OCI-LY1 (cell line): ENCODE data around the gene ADAM33.

Experiments
- H2AFZ ChIP-seq: fragments of 200-600 bp; sonication (generic), shearing (Covaris generic); 2 replicates; pipeline ENCODE4 v1.6.0; 2014; ENCODE audit warnings: antibody characterized with exemption, mild to moderate bottlenecking, low read length
- H3F3A ChIP-seq: fragments of 200-600 bp; sonication (generic), shearing (Covaris generic); 2 replicates; pipeline ENCODE4 v1.6.0; 2014; ENCODE audit warnings: mild to moderate bottlenecking, antibody characterized with exemption, low read length, moderate library complexity; ENCODE audit not compliant: insufficient read depth
- H3K27ac ChIP-seq: fragments of 200-600 bp; sonication (generic); 2 replicates; pipeline ENCODE4 v1.5.1; 2014; ENCODE audit warnings: low read length, mixed run types, mild to moderate bottlenecking, low read depth; ENCODE audit not compliant: poor library complexity, severe bottlenecking
- H3K27me3 ChIP-seq: fragments of 200-600 bp; sonication (generic); 2 replicates; pipeline ENCODE4 v1.6.0; 2014; ENCODE audit warnings: antibody characterized with exemption, mild to moderate bottlenecking, low read length, moderate library complexity; ENCODE audit not compliant: insufficient read depth
- H3K36me3 ChIP-seq: fragments of 200-600 bp; sonication (generic); 2 replicates; pipeline ENCODE4 v1.6.1; 2014; ENCODE audit warnings: mild to moderate bottlenecking, antibody characterized with exemption, low read length, moderate library complexity, mixed read lengths; ENCODE audit not compliant: insufficient read depth
- H3K4me1 ChIP-seq: fragments of 200-600 bp; sonication (generic); 2 replicates; pipeline ENCODE4 v1.5.1; 2014; ENCODE audit warnings: mild to moderate bottlenecking, low read length, moderate library complexity; ENCODE audit not compliant: insufficient read depth, severe bottlenecking
- H3K4me2 ChIP-seq: fragments of 200-600 bp; sonication (generic), shearing (Covaris generic); 2 replicates; pipeline ENCODE4 v1.6.1; 2014; ENCODE audit warnings: low read length
- H3K4me3 ChIP-seq: fragments of 200-600 bp; sonication (generic); 2 replicates; pipeline ENCODE4 v1.5.1; 2014; ENCODE audit warnings: low read length, low read depth, mild to moderate bottlenecking, mixed read lengths; ENCODE audit not compliant: poor library complexity, severe bottlenecking
- H3K79me2 ChIP-seq: fragments of 200-600 bp; shearing (Covaris generic); 2 replicates; pipeline ENCODE4 v1.6.1; 2016; ENCODE audit warnings: mixed run types, low read length, mixed read lengths; ENCODE audit not compliant: insufficient read depth
- H3K9ac ChIP-seq: fragments of 200-600 bp; sonication (generic), shearing (Covaris generic); 2 replicates; pipeline ENCODE4 v1.6.1; 2014; ENCODE audit warnings: mild to moderate bottlenecking, low read length, mixed read lengths
- H3K9me2 ChIP-seq: fragments of 200-600 bp; sonication (generic), shearing (Covaris generic); 2 replicates; pipeline ENCODE4 v1.6.1; 2014; ENCODE audit warnings: low read depth, mild to moderate bottlenecking, low read length, mixed read lengths
- H3K9me3 ChIP-seq: fragments of 200-600 bp; shearing (Covaris generic); 2 replicates; pipeline ENCODE4 v1.6.1; 2014; ENCODE audit warnings: low read length, mixed read lengths
- H4K20me1 ChIP-seq: fragments of 200-600 bp; sonication (generic), shearing (Covaris generic); 2 replicates; pipeline ENCODE4 v1.6.0; 2016; ENCODE audit warnings: mild to moderate bottlenecking, low read length; ENCODE audit not compliant: insufficient read depth
- CTCF ChIP-seq: fragments of 200-600 bp; sonication (generic), shearing (Covaris generic); IDR thresholded peaks from 2 replicates; pipeline ENCODE4 v1.5.1; 2017; ENCODE audit warnings: mild to moderate bottlenecking, antibody characterized with exemption, low read length, moderate library complexity, mixed read lengths
- EZH2 ChIP-seq: fragments of 200-600 bp; sonication (generic), shearing (Covaris generic); IDR thresholded peaks from 2 replicates; pipeline ENCODE4 v1.8.0; 2017; ENCODE audit warnings: borderline replicate concordance, mixed run types, mild to moderate bottlenecking, antibody characterized with exemption, low read length, moderate library complexity, mixed read lengths

The ADAM33 gene

GRCh38 chr20:3655131-3655405, 26.7 kb downstream of the ADAM33 start:
- no peak overlapping the region for H3K9ac ChIP-seq
- H4K20me1 ChIP-seq, result no peaks in the 10 kb centered on the region
- H3K79me2 ChIP-seq, result no peaks in the 10 kb centered on the region
- H3K4me1 ChIP-seq, result peaks cover 29% of the 10 kb centered on the region
- no peaks in the 10 kb centered on the region for H3K27me3 ChIP-seq
- H3K9me3 ChIP-seq, result no peaks in the 10 kb centered on the region
- no peak overlapping the region for H2AFZ ChIP-seq
- no peak overlapping the region for H3K4me3 ChIP-seq
- no peaks in the 10 kb centered on the region for H3K9me2 ChIP-seq
- no peak overlapping the region for H3K4me2 ChIP-seq
- no peaks in the 10 kb centered on the region for H3K36me3 ChIP-seq
- TF ChIP-seq EZH2 (no peak), CTCF (no peak)
- no peak overlapping the region for H3K27ac ChIP-seq
- H3F3A ChIP-seq, result no peaks in the 10 kb centered on the region

DNA sequence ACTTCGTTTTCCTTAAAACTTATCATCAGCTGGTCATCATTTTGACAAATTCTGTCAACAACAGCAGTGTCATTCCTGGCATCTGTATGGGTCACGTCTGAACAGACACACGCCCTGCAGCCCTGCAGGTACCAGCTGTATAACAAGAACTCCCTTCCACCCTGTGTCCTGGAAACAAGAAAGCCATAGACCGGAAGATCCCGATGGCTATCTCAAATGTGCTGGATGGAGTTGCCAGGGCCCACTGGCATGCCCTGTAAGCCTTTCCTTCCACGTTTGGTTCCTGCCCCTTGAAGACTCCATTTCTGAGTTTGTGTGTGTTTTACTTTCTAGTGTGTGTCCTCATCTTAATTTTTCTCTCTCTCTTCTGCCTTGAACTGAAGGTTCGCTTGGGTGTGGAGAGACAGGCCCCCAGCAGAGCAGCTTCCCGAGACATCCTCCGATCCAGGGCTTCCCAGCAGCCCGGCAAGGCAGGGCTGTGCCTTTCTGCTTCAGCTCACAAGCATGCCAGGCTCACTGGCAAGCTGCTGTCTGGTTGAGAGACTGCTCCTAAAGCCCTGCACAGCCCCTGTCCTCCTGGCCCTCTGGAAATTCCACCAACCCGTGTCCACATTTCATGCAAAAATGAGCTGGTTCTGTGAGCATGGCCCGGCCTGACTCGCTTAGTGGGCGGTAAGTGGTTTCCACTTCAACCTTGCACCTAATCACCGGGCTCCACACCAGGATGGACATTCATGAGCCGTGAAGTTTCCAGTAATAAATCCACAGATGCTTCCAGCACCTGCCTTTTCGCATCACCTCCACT, 27.3 kb downstream of the ADAM33 start:
- no peaks in the 10 kb centered on the region for H3K79me2 ChIP-seq
- no peaks in the 10 kb centered on the region for H3K9me2 ChIP-seq
- peaks cover 29% of the 10 kb centered on the region for H3K4me1 ChIP-seq
- no peak overlapping the region for H3K4me2 ChIP-seq
- no peak overlapping the region for H3K27ac ChIP-seq
- no peaks in the 10 kb centered on the region for H3K36me3 ChIP-seq
- H3K27me3 ChIP-seq, result no peaks in the 10 kb centered on the region
- H3K9me3 ChIP-seq, result no peaks in the 10 kb centered on the region
- H3K9ac ChIP-seq, result no peak overlapping the region
- no peak for TF ChIP-seq CTCF
- no peak for TF ChIP-seq EZH2
- no peaks in the 10 kb centered on the region for H3F3A ChIP-seq
- no peak overlapping the region for H2AFZ ChIP-seq
- no peak overlapping the region for H3K4me3 ChIP-seq
- no peaks in the 10 kb centered on the region for H4K20me1 ChIP-seq

DNA sequence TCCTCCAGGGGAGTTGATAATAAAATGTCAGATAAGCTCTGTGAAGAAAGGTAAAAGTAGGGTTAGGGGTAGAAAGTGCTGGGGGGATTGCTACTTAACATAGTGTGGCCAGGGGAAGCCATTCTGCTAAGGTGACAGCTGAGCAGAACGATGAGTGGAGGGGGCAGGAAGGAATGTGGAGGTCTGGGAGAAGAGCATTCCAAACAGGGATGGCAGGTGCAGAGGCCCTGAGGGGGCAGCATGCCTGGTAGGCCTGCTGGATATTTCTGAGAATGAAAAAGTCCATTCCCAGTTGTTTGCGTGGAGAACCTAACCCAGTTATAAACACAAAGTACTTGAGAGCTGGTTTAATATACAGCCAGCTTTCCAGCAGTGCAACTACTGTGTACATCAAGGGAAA, 27.9 kb downstream of the ADAM33 start:
- Histone ChIP-seq H4K20me1 (no peaks in the 10 kb centered on the region), H3K9me3 (no peaks in the 10 kb centered on the region), H2AFZ (no peak overlapping the region), H3F3A (no peaks in the 10 kb centered on the region), H3K79me2 (no peaks in the 10 kb centered on the region), H3K4me1 (peaks cover 29% of the 10 kb centered on the region), H3K4me2 (no peak overlapping the region), H3K27ac (no peak overlapping the region), H3K4me3 (no peak overlapping the region), H3K27me3 (no peaks in the 10 kb centered on the region), H3K36me3 (no peaks in the 10 kb centered on the region), H3K9me2 (no peaks in the 10 kb centered on the region), H3K9ac (no peak overlapping the region)
- TF ChIP-seq EZH2 (no peak), CTCF (no peak)
